CD1c-positive myeloid dendritic cell (primary cell): Measurements from ENCODE around the gene IFT172.
A peak's percentile ranks its signal among the peaks of the same experiment; 100 is the strongest.
"Not testable (repeated sequence)": the region's sequence is repeated elsewhere in the genome, so short reads cannot be mapped to it uniquely, and the experiment has no call there.

Source experiments
- DNase-seq: peaks from one replicate; pipeline ENCODE4 v3.0.0-alpha.2; 2016; ENCODE audit errors: extremely low spot score

IFT172 gene

DNA sequence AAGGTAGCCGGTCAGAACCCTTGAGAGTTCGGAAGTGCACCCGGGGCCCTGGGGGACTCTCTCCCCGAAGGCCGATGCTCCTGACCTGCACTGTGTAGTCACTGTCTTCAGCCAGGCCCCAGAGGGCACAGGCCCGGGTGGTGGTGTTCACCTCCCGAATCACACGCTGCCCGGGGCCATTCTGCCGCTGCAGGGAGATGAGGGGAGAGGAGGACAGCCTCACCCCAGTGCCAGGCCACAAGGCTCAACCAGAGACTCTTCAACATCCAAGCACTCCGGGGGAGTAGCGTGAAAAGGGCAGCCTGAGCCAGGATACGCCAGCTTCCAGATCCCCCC is 4.4 kb upstream of the IFT172 start:
- no peak for DNase-seq

DNA sequence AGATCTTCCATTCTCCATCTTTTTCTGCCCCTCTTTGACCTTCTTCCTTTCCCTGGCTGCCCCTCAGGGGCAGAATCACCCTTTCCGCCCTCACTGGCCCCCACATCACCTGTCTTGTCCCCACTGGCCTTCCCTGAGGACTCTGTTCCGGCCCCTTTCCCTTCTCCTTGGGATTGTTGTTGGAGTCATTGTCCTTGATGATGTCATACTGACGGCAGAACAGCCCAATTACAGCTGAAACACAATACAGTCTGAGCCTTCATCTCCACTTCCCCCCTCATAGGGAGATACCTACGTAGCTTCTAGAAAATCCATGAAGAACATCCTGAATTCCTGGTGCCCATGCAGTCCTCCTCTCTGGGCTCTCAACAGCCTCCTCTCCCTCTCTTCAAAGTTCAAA is 3.0 kb upstream of the IFT172 start:
- DNase-seq = no peak

DNA sequence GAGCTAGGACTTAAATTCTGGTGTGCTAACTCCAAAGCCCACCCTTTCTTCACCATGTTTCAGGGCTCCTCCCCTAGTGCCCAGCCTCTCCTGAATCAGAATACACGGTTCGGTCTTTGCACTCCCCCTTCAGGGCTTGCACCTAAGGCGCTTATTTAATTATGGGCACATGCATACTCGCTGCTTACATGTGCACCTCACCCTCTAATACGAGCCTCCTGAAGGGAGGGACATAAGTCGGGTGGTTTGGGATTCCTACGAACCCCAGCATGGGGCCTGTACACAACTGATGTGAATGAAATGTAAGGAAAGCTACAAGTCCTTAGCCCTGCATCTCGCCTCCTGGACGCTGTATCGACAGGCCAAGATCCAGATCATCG is 435 bp downstream of the IFT172 start:
- DNase-seq = no peak

DNA sequence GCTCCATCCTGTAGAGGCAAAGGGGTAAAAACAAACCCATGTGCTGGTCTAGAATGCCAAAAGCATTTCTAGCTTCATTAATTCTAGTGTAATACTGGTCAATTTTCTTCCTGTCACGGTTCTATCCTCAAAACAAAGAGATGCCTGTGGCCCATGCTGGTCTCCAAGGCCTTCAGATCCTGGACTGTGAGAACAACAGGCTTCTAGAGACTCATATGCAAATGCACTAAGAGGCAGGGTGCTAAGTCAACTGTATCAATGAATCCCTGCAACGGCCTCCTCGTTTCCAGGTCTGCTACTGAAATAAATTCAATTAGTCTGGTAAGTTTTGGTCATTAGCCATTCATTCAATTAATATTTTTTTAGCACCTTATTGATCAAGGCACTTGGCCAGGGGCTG is 4.0 kb downstream of the IFT172 start:
- DNase-seq = no peak

DNA sequence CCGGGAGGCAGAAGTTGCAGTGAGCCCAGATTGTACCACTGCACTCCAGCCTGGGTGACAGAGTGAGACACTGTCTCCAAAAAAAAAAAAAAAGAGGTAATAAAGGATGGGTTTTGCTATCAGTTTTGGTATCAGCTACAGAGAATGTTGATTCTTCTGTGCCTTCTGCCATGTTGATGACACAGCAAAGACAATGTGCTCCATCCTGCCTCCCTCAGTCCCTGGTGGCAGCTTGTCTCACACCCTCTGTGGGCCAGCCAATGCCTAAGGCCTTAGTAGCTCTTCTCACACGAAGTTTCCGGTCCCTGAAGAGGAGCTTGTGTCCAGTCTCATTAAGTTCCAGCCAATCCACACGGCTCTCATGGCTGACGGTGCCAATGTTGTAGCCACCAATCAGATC is 17.6 kb downstream of the IFT172 start:
- DNase-seq = no peak

DNA sequence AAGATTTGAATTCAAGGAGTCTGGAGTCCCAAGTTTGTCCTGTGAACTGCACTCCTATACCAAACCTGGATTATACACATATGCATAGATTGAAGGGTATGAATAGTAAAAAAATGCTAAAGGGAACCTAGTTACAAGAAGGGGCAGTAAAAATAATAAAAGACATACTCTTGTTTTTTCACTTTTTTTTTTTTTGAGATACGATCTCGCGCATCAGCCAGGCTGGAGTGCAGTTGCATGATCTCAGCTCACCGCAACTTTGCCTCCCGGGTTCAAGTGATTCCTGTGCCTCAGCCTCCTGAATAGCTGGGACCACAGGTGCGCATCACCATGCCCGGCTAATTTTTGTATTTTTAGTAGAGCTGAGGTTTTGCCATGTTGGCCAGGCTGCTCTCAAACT is 25.1 kb downstream of the IFT172 start:
- no peak for DNase-seq

DNA sequence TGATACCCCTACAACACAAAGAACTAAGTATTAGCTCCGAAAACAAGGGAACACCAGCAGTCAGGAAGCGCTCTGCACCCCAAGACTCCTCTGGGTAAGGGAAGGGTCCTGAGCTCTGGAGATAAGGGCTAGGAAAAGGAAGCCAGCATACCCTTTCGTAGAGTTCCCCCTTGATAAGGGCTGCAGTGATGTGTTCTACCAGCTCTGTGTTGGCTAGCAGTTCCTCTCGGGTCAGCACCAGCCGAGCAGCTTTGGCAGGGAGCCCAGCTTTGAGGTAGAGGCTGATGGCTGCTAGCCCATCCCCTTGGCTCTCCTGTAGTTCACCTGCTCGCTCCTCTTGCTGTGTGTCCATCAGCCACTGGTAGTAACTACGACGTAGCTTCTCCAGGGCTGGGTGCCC is 28.4 kb downstream of the IFT172 start:
- DNase-seq = no peak

DNA sequence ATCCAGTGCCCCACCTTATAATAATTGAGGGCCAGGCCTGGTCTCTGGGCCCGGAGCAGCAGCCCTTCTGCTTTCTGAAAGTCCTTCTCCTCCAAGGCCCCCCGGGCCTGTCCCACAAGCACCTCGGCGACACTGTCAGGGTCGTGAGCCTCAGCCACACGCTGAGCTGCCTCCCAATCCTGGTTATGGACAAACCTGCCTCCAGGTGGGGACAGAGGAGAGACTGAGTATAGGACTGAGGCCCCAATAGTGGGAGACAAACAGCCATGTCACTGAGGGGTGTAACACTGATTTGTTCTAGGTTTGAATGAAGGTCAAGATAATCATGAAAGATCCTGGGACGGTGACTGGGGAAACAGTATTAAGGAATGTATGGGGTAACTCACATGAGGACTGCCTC is 35.6 kb downstream of the IFT172 start:
- DNase-seq = no peak

DNA sequence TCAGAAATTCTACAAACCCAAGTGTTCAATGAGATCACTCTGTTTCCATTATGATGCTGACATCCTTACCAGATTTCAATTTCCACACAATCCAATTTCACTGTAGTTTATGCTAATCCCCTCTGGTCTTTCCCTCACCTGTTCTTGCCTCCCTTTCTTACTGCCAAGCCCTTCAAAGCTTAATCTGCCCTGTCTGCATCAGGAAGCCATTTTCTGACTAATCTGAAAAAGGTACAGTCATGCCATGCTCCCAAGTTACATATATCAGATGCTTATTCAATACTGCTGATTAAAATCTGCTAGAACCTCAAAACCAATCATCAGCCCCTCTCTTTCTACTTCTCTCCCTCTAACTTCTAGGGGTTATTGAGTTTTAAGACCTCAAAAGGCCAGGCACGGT is 38.4 kb downstream of the IFT172 start:
- DNase-seq = no peak

DNA sequence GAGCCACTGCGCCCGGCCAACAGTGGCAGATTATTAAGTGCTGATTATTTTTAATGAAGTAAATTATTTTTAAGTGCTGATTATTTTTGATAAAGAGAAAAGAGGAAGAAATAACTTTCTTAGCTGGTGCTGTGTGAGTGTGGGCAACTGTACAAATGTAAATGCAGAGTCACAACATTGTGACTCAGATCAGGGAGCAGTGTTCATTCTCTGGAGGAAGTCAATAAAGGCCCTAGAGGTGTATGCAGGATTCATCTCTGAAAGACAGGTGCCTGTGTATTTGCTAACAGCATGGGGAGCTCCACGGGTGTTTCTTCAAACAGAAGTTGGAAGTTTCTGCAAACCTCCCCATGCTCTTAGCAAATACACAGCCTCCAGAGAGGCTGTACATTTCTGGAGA is 41.2 kb downstream of the IFT172 start:
- no peak for DNase-seq

DNA sequence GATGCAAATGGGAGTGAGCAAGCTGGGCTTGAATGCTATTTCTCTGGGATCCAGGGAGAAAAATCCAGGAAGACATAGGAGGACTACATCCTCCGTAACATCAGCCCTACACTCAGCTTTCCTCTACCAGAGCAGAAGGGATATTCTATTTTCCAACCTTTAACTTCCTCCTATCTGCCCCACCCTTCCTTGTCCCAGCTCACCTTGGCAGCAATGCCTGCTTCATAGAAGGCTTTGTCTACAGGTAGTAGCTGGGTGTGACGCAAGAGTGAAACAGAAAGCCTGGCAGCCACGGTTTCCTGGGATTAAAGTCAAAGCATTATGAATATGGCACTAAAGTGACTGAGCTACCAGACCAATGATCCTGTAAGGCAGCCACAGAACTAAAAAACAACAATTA is 43.5 kb downstream of the IFT172 start:
- no peak for DNase-seq

DNA sequence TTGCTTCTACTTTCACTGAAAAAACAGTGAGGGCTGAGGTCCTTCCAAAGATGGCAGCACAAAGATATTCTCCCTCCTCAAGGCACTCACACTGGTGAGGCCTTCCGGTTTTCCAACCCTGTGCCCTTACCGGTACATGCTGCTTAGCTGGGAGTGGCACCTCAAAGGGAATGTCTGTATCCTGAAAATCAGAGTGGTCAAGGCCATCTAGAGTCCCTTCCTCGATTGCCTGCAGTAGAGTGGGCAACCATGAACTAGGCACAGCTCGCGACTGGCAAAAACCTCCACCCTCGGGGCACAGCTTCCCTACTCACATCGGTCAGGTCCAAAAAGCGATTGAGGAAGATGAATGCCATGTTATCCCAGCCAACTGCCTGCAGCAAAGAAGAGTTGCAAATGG is 43.9 kb downstream of the IFT172 start:
- DNase-seq = no peak

DNA sequence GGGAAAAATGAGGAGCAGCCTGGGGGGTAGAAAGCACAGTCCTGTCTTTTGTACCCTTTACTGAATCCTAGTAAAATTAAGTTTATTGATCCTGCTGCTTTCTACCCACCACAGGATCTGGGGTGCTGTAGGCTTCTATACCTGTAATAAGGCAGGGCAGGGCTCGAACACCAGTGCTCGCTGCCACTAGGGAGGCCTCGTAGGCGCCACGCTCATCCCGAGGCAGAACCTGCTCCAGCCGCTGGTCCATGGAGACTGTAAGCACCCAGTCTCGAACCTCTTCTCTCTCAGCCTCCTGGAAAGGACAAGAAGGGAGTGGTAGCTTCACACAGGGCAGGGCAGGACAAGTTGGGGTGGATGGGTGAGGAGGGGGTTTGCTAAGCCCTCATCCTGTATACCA is 44.4 kb downstream of the IFT172 start:
- DNase-seq = no peak

DNA sequence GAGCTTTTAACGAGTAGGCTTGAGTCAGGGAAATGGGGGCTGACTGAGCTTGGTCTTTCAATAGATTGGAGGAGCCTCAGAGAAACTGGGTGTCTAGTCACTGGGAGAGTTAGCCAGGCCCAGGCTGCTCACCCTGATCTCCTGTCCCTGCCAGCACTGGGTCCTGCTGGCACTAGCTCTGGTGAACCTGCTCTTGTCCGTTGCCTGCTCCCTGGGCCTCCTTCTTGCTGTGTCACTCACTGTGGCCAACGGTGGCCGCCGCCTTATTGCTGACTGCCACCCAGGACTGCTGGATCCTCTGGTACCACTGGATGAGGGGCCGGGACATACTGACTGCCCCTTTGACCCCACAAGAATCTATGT is 46.6 kb downstream of the IFT172 start:
- no peak for DNase-seq

DNA sequence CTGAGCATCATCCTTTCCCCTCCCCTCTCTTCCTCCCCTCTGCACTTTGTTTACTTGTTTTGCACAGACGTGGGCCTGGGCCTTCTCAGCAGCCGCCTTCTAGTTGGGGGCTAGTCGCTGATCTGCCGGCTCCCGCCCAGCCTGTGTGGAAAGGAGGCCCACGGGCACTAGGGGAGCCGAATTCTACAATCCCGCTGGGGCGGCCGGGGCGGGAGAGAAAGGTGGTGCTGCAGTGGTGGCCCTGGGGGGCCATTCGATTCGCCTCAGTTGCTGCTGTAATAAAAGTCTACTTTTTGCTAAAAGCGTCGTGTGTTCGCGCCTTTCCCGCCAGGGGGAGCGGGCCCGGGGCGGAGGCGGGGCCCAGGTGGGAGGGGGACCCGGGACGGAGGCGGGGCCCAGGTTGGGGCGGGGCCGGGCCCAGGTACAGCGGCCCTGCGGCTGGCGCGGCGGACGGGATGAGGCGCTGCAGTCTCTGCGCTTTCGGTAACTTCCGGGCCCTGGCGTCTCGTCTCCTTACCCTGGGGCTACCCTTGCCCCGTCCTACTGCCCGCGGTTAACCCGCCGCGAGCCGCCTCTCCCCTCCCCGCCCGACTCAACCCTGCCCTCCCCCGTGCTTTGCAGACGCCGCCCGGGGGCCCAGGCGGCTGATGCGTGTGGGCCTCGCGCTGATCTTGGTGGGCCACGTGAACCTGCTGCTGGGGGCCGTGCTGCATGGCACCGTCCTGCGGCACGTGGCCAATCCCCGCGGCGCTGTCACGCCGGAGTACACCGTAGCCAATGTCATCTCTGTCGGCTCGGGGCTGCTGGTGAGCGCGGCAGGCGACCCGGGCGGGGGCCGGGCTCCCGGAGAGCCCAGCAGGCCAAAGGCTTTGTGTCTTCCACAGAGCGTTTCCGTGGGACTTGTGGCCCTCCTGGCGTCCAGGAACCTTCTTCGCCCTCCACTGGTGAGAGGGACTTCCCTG is 47.3 kb downstream of the IFT172 start, which contains the start of gene KRTCAP3:
Gene KRTCAP3, plus strand, starts transcription at position 424 of the 962 bp plus-strand sequence. Its CDS starts 32 bp downstream, at position 456.
- peak; percentile 24 for DNase-seq

DNA sequence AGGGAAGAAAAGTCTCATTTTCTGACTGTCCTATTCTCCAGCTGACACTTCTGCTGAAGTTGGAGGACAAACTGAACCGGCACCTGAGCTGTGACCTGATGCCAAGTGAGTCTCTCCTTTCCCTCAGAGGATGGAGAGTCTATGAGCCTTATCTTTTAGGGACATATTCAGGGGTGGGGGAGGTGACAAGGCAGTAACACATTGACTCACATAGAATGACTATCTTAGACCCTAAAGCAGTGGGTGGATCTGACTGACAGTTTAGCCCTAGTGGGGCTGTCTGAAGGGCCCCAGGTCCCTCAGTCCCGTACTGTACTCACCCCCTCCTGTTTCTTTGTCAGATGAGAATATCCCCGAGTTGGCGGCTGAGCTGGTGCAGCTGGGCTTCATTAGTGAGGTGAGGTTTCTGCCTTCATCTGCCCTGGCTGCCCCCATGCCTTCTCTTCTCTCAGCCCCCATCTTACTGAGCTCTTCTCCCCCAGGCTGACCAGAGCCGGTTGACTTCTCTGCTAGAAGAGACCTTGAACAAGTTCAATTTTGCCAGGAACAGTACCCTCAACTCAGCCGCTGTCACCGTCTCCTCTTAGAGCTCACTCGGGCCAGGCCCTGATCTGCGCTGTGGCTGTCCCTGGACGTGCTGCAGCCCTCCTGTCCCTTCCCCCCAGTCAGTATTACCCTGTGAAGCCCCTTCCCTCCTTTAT is 48.2 kb downstream of the IFT172 start:
- no peak for DNase-seq

DNA sequence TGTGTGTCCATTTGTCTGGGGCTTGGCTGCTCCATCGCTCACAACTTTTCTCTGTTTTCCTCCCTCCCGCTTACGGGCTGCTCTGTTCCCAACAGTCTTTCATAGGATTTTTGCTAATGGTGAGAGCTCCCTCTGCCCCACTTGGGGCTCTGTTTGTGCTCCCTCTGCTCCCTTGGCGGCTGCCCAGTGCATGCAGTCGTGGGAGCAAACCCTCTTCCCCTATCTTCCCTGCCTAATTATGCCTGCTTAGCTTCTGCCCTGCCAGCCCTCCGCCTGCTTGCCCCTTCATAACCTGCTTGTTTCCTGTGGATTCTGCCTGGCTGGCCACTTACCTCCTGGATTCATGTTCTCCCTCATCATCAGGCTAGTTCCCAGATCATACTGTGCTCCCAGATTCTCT is 53.9 kb downstream of the IFT172 start:
- DNase-seq = no peak

DNA sequence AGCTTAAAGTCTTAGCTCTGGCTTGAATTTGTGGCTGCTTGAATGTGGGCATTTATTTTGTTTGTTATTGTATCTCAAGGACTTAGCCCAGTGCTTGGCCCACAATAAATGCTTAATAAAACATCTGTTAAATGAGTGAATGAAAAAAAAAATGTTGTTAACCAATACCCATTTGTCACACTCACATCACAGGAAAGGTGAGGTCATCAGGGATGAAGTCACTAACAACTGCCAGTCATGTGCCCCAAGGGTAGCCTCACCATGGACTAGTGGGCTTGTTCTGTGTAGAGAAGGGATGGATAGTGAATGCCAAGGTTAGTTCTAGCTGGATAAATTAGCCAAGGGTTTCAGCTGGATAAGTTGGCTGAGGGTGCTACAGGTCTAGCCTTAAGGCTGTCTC is 58.1 kb downstream of the IFT172 start:
- DNase-seq = peak; percentile 45

DNA sequence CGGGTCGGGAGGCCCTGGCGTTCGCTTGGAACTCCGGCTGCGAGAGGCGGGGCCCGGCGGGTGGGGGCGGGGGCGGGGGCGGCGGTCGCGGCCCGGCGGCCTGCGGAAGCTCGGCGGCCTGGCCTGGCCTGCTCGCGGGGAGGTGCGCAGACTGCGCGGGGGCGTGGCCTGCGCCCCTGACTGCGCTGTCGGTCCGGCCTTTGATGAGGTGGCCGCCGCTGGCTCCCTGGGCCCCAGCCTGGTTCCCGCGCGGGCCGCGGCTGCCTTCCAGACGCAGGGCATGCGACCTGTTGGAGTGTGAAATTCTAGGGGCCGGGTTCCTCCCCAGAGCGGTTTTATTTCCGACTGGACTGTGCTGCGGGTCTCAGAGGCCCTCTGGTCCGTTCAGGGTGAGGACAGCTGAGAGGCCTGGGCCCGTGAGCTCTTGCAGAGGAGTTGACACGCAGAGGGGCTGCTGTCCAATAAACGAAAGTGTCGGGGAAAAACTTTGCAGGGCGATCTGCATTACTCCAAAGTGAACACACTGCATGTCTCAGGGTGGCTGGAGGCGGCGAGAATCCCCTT is 60.5 kb downstream of the IFT172 start:
- DNase-seq = peak; percentile 90

DNA sequence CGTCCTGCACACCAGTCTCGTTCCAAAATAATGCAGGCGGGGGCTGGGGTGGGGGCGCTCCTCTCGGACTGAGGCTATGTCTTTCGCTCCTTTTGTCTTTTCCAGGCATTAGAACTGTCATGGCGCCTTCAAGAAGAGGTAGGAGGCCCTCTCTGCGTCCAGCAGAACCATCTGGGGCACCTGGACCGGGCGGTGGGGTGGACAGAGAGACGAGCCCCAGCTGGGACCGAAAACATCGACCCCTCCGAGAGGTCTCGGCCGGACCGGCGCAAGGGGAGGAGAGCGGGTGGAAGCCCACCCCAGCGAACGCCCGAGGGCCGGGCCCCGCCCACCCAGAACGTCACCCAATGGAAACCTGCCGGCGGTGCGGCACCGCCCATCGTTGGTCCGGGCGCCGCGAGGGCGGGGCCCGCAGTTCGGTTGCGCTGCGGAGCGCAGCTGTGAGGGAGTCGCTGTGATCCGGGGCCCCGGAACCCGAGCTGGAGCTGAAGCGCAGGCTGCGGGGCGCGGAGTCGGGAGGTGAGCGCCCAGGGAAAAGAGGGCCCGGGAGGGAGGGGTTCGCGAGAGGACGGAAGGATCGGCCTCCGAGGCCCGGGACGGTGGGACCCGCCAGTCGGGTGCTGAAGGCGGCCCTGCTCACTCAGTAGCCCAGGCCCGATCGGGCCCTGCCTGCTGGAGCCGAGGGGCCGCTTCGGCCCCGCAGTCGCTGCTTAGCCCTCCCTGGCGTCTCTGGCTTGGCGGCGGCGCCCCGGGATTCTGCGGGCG is 61.1 kb downstream of the IFT172 start, which contains the start of gene NRBP1:
Gene NRBP1, plus strand, starts transcription at position 419 of the 765 bp plus-strand sequence. CDS start 4,643 bp downstream, outside the sequence.
- peak; percentile 97 for DNase-seq

DNA sequence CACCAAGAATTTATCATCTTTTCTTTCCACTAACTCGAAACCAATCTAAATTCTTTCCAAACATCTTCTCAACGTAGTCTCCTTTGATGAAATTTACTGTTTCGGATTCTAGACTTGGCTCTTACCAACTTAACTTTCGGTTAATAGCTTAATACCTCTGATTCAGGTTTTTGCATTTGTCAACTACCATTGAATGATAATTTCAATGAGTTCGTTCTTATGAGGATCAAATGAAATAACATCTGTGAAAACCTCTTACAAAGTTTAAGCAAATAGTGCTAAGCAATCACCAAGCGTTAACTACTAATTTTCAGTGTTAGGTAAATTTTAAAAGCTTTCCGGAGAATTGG is 61.7 kb downstream of the IFT172 start:
- no peak for DNase-seq

DNA sequence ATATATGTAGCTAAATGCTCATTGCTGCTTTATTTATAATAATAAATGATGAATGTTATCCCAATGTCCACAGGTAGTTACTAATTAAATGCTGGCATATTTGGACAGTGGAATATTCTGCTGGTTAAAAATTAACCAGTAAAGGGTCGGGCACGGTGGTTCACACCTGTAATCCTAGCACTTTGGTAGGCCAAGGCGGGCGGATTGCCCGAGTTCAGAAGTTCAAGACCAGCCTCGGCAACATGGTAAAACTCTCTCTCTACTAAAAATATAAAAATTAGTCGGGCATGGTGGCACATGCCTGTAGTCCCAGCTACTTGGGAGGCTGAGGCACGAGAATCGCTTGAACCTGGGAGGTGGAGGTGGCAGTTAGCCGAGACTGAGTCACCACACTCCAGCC is 64.5 kb downstream of the IFT172 start:
- DNase-seq = not testable (repeated sequence)
